HEK293 (cell line): Measurements from ENCODE around the gene KRT17.

Source experiments
- CTCF ChIA-PET: fragments of 350-600 bp; formaldehyde crosslinking; extraction: SDS; loops from one replicate; lab custom pipeline; 2021; ENCODE audit warnings: antibody characterized with exemption; lab: Yijun Ruan, JAX
- POLR2A ChIA-PET: fragments of 300-600 bp; formaldehyde crosslinking; extraction: SDS; loops from one replicate; lab custom pipeline; 2020; ENCODE audit warnings: antibody characterized with exemption, inconsistent platforms; lab: Yijun Ruan, JAX
- H3K27ac ChIP-seq: fragments of 200-500 bp; sonication (Bioruptor generic); 2 replicates; pipeline ENCODE4 v1.5.1; 2014; ENCODE audit warnings: low read depth, low read length, control low read depth, inconsistent platforms; ENCODE audit errors: extremely low read depth
- H3K36me3 ChIP-seq, 2 experiments: fragments of 200-500 bp in 1 of 2; sonication (Bioruptor generic) in 1 of 2; 1 replicate in 1 of 2; 2 replicates in 1 of 2; pipeline ENCODE4 v1.5.1; 2014 to 2017; ENCODE audit warnings: inconsistent platforms in 2 of 2, low read length in 2 of 2; ENCODE audit not compliant: control insufficient read depth in 2 of 2, insufficient read depth in 1 of 2
- H3K4me1 ChIP-seq: fragments of 200-500 bp; sonication (Bioruptor generic); 2 replicates; pipeline ENCODE4 v1.5.1; 2014; ENCODE audit warnings: mild to moderate bottlenecking, low read length, inconsistent platforms; ENCODE audit not compliant: control insufficient read depth, insufficient read depth
- H3K4me3 ChIP-seq: 2 replicates; pipeline ENCODE4 v1.5.1; 2011; ENCODE audit warnings: low read depth, mild to moderate bottlenecking, control low read depth, low read length, moderate library complexity
- H3K9me3 ChIP-seq: fragments of 200-500 bp; sonication (Bioruptor generic); 2 replicates; pipeline ENCODE4 v1.5.1; 2014; ENCODE audit warnings: low read depth, low read length, inconsistent platforms; ENCODE audit not compliant: control insufficient read depth, insufficient read depth
- GLI2 ChIP-seq: fragments of 450-650 bp; formaldehyde crosslinking; IDR thresholded peaks from 2 replicates; pipeline ENCODE4; 2017; ENCODE audit warnings: missing biosample characterization, missing genetic modification characterization, low read depth, borderline replicate concordance
- MYNN ChIP-seq: fragments of 450-650 bp; formaldehyde crosslinking; IDR thresholded peaks from 2 replicates; pipeline ENCODE4 v1.5.1; 2016; ENCODE audit warnings: missing biosample characterization, missing genetic modification characterization, borderline replicate concordance
- SP2 ChIP-seq: fragments of 450-650 bp; formaldehyde crosslinking; IDR thresholded peaks from 2 replicates; pipeline ENCODE4 v1.5.1; 2016; ENCODE audit warnings: missing biosample characterization, missing genetic modification characterization
- ZNF121 ChIP-seq: fragments of 450-650 bp; formaldehyde crosslinking; IDR thresholded peaks from 2 replicates; pipeline ENCODE4 v1.5.1; 2016; ENCODE audit warnings: missing biosample characterization, missing genetic modification characterization
- ZNF175 ChIP-seq: fragments of 450-650 bp; formaldehyde crosslinking; IDR thresholded peaks from 2 replicates; pipeline ENCODE4 v1.5.1; 2016; ENCODE audit warnings: missing biosample characterization, missing genetic modification characterization
- ZNF184 ChIP-seq: fragments of 450-650 bp; IDR thresholded peaks from 2 replicates; pipeline ENCODE4 v1.5.1; 2018; ENCODE audit warnings: missing biosample characterization, mild to moderate bottlenecking, missing genetic modification characterization
- ZNF221 ChIP-seq: fragments of 450-650 bp; formaldehyde crosslinking; IDR thresholded peaks from 2 replicates; pipeline ENCODE4 v1.5.1; 2017; ENCODE audit warnings: missing biosample characterization, missing genetic modification characterization, borderline replicate concordance
- ZNF324 ChIP-seq: fragments of 450-650 bp; formaldehyde crosslinking; IDR thresholded peaks from 2 replicates; pipeline ENCODE4 v1.5.1; 2016; ENCODE audit warnings: missing biosample characterization, missing genetic modification characterization
- ZNF555 ChIP-seq: fragments of 450-650 bp; formaldehyde crosslinking; conservative IDR thresholded peaks from 2 replicates; pipeline ENCODE4 v1.5.1; 2017; ENCODE audit warnings: missing biosample characterization, mild to moderate bottlenecking, missing genetic modification characterization, inconsistent platforms
- ZNF837 ChIP-seq: fragments of 450-650 bp; formaldehyde crosslinking; IDR thresholded peaks from 2 replicates; pipeline ENCODE4 v1.5.1; 2016; ENCODE audit warnings: missing biosample characterization, missing genetic modification characterization
- ZXDB ChIP-seq: fragments of 450-650 bp; formaldehyde crosslinking; IDR thresholded peaks from 2 replicates; pipeline ENCODE4 v1.5.1; 2016; ENCODE audit warnings: missing biosample characterization, missing genetic modification characterization
- TF ChIP-seq, protein P1 (sequence below): fragments of 450-650 bp; formaldehyde crosslinking; conservative IDR thresholded peaks from 2 replicates; pipeline ENCODE4 v1.5.1; 2016; ENCODE audit warnings: low read depth, missing biosample characterization, missing genetic modification characterization
- TF ChIP-seq, protein P2 (sequence below): fragments of 450-650 bp; formaldehyde crosslinking; IDR thresholded peaks from 2 replicates; pipeline ENCODE4 v1.5.1; 2016; ENCODE audit warnings: missing biosample characterization, missing genetic modification characterization, low read depth
- TF ChIP-seq, protein P3 (sequence below): fragments of 450-650 bp; formaldehyde crosslinking; IDR thresholded peaks from 2 replicates; pipeline ENCODE4 v1.5.1; 2016; ENCODE audit warnings: missing biosample characterization, missing genetic modification characterization, low read depth
- TF ChIP-seq, protein P4 (sequence below): fragments of 450-650 bp; formaldehyde crosslinking; IDR thresholded peaks from 2 replicates; pipeline ENCODE4 v1.5.1; 2016; ENCODE audit warnings: missing biosample characterization, missing genetic modification characterization

The KRT17 gene

DNA sequence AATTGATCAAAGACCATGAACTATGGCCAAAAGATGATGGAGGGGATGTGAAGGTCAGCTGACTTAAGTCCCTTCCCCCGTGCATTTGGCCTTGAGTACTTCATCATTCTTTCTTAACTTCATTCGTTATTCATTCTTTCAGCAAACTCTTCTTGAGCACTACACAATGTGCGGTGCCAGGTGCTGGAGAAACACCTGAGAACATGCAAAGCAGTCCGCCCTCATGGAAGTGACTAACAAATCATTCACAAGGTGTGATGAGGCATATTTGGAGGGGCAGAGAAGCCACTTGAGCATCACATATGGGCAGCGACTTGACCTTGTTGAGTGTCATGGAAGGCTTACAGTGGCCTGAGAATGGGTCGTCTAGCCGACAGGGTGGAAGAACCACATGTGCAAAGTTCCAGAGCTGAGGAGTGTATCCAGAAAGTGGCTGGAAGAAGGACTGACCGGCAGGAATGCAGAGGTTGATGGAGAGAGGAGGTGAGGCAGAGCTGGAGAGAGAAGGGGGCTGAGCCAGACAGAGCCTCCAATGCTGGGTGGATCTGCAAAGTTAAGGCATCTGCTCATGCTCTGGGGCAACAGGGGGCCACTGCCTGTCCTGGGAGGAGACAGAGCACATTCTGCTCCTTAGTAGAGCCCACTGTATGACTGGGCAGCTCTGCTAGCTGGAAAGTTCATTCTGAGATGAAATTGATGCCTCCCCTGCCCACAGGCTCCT lies 39.2 kb upstream of the KRT17 start (continued):
- TF ChIP-seq, protein P1, sequence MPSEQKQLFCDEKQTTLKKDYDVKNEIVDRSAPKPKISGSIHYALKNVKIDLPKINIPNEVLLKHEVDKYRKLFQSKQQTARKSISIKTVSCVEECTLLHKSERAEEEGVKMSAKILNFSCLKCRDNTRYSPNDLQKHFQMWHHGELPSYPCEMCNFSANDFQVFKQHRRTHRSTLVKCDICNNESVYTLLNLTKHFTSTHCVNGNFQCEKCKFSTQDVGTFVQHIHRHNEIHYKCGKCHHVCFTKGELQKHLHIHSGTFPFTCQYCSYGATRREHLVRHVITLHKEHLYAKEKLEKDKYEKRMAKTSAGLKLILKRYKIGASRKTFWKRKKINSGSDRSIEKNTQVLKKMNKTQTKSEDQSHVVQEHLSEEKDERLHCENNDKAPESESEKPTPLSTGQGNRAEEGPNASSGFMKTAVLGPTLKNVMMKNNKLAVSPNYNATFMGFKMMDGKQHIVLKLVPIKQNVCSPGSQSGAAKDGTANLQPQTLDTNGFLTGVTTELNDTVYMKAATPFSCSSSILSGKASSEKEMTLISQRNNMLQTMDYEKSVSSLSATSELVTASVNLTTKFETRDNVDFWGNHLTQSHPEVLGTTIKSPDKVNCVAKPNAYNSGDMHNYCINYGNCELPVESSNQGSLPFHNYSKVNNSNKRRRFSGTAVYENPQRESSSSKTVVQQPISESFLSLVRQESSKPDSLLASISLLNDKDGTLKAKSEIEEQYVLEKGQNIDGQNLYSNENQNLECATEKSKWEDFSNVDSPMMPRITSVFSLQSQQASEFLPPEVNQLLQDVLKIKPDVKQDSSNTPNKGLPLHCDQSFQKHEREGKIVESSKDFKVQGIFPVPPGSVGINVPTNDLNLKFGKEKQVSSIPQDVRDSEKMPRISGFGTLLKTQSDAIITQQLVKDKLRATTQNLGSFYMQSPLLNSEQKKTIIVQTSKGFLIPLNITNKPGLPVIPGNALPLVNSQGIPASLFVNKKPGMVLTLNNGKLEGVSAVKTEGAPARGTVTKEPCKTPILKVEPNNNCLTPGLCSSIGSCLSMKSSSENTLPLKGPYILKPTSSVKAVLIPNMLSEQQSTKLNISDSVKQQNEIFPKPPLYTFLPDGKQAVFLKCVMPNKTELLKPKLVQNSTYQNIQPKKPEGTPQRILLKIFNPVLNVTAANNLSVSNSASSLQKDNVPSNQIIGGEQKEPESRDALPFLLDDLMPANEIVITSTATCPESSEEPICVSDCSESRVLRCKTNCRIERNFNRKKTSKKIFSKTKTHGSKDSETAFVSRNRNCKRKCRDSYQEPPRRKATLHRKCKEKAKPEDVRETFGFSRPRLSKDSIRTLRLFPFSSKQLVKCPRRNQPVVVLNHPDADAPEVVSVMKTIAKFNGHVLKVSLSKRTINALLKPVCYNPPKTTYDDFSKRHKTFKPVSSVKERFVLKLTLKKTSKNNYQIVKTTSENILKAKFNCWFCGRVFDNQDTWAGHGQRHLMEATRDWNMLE (tag by site-specific recombination) = no peak
- TF ChIP-seq SP2 (tag by site-specific recombination) (no peak), ZNF837 (no peak), ZNF184 (no peak), ZNF221 (tag by site-specific recombination) (no peak), ZNF175 (no peak), MYNN (tag by site-specific recombination) (no peak), ZNF555 (tag by site-specific recombination) (no peak), GLI2 (no peak)
- TF ChIP-seq, protein P2, sequence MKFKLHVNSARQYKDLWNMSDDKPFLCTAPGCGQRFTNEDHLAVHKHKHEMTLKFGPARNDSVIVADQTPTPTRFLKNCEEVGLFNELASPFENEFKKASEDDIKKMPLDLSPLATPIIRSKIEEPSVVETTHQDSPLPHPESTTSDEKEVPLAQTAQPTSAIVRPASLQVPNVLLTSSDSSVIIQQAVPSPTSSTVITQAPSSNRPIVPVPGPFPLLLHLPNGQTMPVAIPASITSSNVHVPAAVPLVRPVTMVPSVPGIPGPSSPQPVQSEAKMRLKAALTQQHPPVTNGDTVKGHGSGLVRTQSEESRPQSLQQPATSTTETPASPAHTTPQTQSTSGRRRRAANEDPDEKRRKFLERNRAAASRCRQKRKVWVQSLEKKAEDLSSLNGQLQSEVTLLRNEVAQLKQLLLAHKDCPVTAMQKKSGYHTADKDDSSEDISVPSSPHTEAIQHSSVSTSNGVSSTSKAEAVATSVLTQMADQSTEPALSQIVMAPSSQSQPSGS = no peak
- TF ChIP-seq, protein P3, sequence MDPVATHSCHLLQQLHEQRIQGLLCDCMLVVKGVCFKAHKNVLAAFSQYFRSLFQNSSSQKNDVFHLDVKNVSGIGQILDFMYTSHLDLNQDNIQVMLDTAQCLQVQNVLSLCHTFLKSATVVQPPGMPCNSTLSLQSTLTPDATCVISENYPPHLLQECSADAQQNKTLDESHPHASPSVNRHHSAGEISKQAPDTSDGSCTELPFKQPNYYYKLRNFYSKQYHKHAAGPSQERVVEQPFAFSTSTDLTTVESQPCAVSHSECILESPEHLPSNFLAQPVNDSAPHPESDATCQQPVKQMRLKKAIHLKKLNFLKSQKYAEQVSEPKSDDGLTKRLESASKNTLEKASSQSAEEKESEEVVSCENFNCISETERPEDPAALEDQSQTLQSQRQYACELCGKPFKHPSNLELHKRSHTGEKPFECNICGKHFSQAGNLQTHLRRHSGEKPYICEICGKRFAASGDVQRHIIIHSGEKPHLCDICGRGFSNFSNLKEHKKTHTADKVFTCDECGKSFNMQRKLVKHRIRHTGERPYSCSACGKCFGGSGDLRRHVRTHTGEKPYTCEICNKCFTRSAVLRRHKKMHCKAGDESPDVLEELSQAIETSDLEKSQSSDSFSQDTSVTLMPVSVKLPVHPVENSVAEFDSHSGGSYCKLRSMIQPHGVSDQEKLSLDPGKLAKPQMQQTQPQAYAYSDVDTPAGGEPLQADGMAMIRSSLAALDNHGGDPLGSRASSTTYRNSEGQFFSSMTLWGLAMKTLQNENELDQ = no peak

DNA sequence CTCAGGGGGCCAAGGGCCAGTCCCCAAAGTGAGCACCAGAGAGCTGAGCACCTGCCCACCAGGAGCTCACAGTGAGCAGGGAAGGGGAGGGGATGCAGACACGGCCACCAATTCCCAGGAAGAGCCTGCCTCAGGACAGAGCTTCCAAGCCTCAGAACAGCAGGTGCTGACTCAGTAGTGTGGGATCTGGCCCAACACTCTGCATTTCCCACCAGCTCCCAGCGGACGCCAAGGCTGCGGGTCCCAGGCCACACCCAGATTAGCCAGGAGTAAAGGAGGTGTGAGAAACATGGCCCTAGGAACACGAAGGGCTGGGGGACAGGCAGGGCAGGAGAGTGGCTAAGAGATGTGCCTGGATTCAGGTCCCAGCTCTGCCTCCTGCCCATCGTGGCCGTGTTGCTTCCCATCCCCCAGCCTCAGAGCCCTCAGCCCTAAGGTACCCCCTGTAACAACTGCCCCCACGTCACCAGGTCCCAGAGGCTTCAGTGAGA lies 35.9 kb upstream of the KRT17 start:
- no peaks in the 10 kb centered on the region for H3K9me3 ChIP-seq
- no peaks in the 10 kb centered on the region for H3K36me3 ChIP-seq
- no peak overlapping the region for H3K27ac ChIP-seq
- H3K4me1 ChIP-seq = no peaks in the 10 kb centered on the region; the same call in 1 of the 2 replicates
- no peak overlapping the region for H3K4me3 ChIP-seq
- ChIA-PET POLR2A (interaction anchor here (1.7 kb wide), 1 partner anchor 28 kb away, joined by 6 read pairs; no protein-coding TSS in a partner anchor), CTCF (interaction anchor here (0.7 to 12.6 kb wide), 9 partner anchors 10 to 856 kb away, joined by 3 to 567 read pairs (median 68); partner anchors contain the start of gene KRT9)
- no peak for TF ChIP-seq ZXDB (tag by site-specific recombination)
- no peak for TF ChIP-seq ZNF121
- TF ChIP-seq, protein P4, sequence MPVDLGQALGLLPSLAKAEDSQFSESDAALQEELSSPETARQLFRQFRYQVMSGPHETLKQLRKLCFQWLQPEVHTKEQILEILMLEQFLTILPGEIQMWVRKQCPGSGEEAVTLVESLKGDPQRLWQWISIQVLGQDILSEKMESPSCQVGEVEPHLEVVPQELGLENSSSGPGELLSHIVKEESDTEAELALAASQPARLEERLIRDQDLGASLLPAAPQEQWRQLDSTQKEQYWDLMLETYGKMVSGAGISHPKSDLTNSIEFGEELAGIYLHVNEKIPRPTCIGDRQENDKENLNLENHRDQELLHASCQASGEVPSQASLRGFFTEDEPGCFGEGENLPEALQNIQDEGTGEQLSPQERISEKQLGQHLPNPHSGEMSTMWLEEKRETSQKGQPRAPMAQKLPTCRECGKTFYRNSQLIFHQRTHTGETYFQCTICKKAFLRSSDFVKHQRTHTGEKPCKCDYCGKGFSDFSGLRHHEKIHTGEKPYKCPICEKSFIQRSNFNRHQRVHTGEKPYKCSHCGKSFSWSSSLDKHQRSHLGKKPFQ = no peak
- TF ChIP-seq ZNF324 (tag by site-specific recombination) = no peak
- TF ChIP-seq, all 188 proteins: peak for 0
